Mesenchymal stem cell (in vitro differentiated cells and primary cell): Measurements from ENCODE around the gene HIGD1A.

Experiments
- DNase-seq: peaks from one replicate; pipeline ENCODE4 v3.0.0-alpha.2; 2013
- H2AFZ ChIP-seq: one replicate; pipeline ENCODE4 v1.6.1; 2013; ENCODE audit warnings: low read depth, mild to moderate bottlenecking, control low read depth, inconsistent platforms, low read length, moderate library complexity
- H2AK5ac ChIP-seq: 2 replicates; pipeline ENCODE4 v1.6.1; 2013; ENCODE audit warnings: low read length, moderate library complexity, mild to moderate bottlenecking, inconsistent platforms; ENCODE audit not compliant: severe bottlenecking
- H2BK120ac ChIP-seq: one replicate; pipeline ENCODE4 v1.6.1; 2013; ENCODE audit warnings: low read depth, mild to moderate bottlenecking, inconsistent platforms, low read length, moderate library complexity
- H2BK12ac ChIP-seq, 2 experiments: one replicate each; pipeline ENCODE4 v1.6.1; 2013; ENCODE audit warnings: inconsistent platforms in 2 of 2, low read length in 2 of 2, mild to moderate bottlenecking in 2 of 2, moderate library complexity in 2 of 2, control low read depth in 1 of 2
- H2BK15ac ChIP-seq: one replicate; pipeline ENCODE4 v1.6.1; 2013; ENCODE audit warnings: mild to moderate bottlenecking, low read depth, inconsistent platforms; ENCODE audit not compliant: poor library complexity, severe bottlenecking
- H2BK5ac ChIP-seq: 2 replicates; pipeline ENCODE4 v1.6.1; 2013; ENCODE audit warnings: low read depth, mild to moderate bottlenecking, low read length, control low read depth, inconsistent platforms; ENCODE audit not compliant: poor library complexity, severe bottlenecking
- H3K14ac ChIP-seq, 2 experiments: one replicate each; pipeline ENCODE4 v1.6.1; 2013; ENCODE audit warnings: inconsistent platforms in 2 of 2, low read length in 2 of 2, control low read depth in 1 of 2, mild to moderate bottlenecking in 1 of 2, moderate library complexity in 1 of 2
- H3K18ac ChIP-seq, 2 experiments: one replicate each; pipeline ENCODE4 v1.6.1; 2013; ENCODE audit warnings: inconsistent platforms in 2 of 2, low read length in 2 of 2, control low read depth in 1 of 2, low read depth in 1 of 2, mild to moderate bottlenecking in 1 of 2
- H3K23ac ChIP-seq, 2 experiments: one replicate each; pipeline ENCODE4 v1.6.1; 2013; ENCODE audit warnings: inconsistent platforms in 2 of 2, low read length in 2 of 2, mild to moderate bottlenecking in 2 of 2, moderate library complexity in 2 of 2, control low read depth in 1 of 2
- H3K27ac ChIP-seq: 2 replicates; pipeline ENCODE4 v1.5.1; 2013; ENCODE audit warnings: mild to moderate bottlenecking, moderate library complexity, low read length, control low read depth, inconsistent platforms; ENCODE audit not compliant: poor library complexity, severe bottlenecking
- H3K27me3 ChIP-seq, 2 experiments: 2 replicates each; pipeline versions ENCODE4 v1.6.1 to v1.7.0; 2013; ENCODE audit warnings: low read length in 2 of 2, mild to moderate bottlenecking in 2 of 2, moderate library complexity in 2 of 2, control low read depth in 1 of 2, inconsistent platforms in 1 of 2; ENCODE audit not compliant: control insufficient read depth in 1 of 2, insufficient read depth in 1 of 2
- H3K36me3 ChIP-seq, 2 experiments: 2 replicates each; pipeline versions ENCODE4 v1.6.1 to v1.7.0; 2013; ENCODE audit warnings: low read length in 2 of 2, control low read depth in 1 of 2, inconsistent platforms in 1 of 2, low read depth in 1 of 2, mild to moderate bottlenecking in 1 of 2; ENCODE audit not compliant: insufficient read depth in 2 of 2, control insufficient read depth in 1 of 2
- H3K4ac ChIP-seq, 2 experiments: one replicate each; pipeline ENCODE4 v1.6.1; 2013; ENCODE audit warnings: inconsistent platforms in 2 of 2, low read length in 2 of 2, mild to moderate bottlenecking in 2 of 2, moderate library complexity in 2 of 2, control low read depth in 1 of 2, low read depth in 1 of 2
- H3K4me1 ChIP-seq: 2 replicates; pipeline ENCODE4 v1.6.1; 2013; ENCODE audit warnings: low read depth, low read length, control low read depth; ENCODE audit not compliant: control insufficient read depth, insufficient read depth
- H3K4me2 ChIP-seq: 2 replicates; pipeline ENCODE4 v1.6.1; 2013; ENCODE audit warnings: low read length, mild to moderate bottlenecking, inconsistent platforms; ENCODE audit not compliant: poor library complexity, severe bottlenecking
- H3K4me3 ChIP-seq, 2 experiments: 2 replicates each; pipeline versions ENCODE4 v1.5.1 to v1.7.0; 2013; ENCODE audit warnings: low read length in 2 of 2, mild to moderate bottlenecking in 2 of 2, control low read depth in 1 of 2, low read depth in 1 of 2; ENCODE audit not compliant: insufficient read depth in 1 of 2
- H3K79me1 ChIP-seq: replicated peaks from 2 replicates; pipeline ENCODE4 v1.6.1; 2013; ENCODE audit warnings: mild to moderate bottlenecking, control low read depth, low read length, inconsistent platforms; ENCODE audit not compliant: poor library complexity, severe bottlenecking
- H3K9ac ChIP-seq: 2 replicates; pipeline ENCODE4 v1.7.0; 2013; ENCODE audit warnings: mild to moderate bottlenecking, low read length, moderate library complexity
- H3K9me3 ChIP-seq: 2 replicates; pipeline ENCODE4 v1.7.0; 2013; ENCODE audit warnings: mild to moderate bottlenecking, low read length; ENCODE audit not compliant: control insufficient read depth
- H4K8ac ChIP-seq: one replicate; pipeline ENCODE4 v1.6.1; 2013; ENCODE audit warnings: inconsistent platforms, mild to moderate bottlenecking, low read length, moderate library complexity
- H4K91ac ChIP-seq: one replicate; pipeline ENCODE4 v1.6.1; 2013; ENCODE audit warnings: mild to moderate bottlenecking, low read length, inconsistent platforms
- WGBS: methylation state at CpG from one replicate; pipeline ENCODE4 v1.1.7; 2013; ENCODE audit warnings: mixed read lengths; 5-methylcytosine and 5-hydroxymethylcytosine counted together

HIGD1A gene

GRCh38 chr3:42771271-42771670, 33.0 kb downstream of the HIGD1A start:
- Histone ChIP-seq H2BK5ac (no peak overlapping the region), H3K9ac (no peak overlapping the region), H3K4me2 (no peak overlapping the region), H2AK5ac (no peak overlapping the region), H2AFZ (no peak overlapping the region), H3K79me1 (no peaks in the 10 kb centered on the region), H3K27ac (no peak overlapping the region), H3K4ac (no peak overlapping the region), H3K18ac (no peak overlapping the region), H3K4me3 (no peak overlapping the region), H3K4me1 (peaks cover 9% of the 10 kb centered on the region), H2BK120ac (no peak overlapping the region), H4K8ac (no peak overlapping the region), H2BK15ac (no peak overlapping the region), H3K9me3 (no peaks in the 10 kb centered on the region), H3K27me3 (no peaks in the 10 kb centered on the region), H3K14ac (no peak overlapping the region), H3K36me3 (no peaks in the 10 kb centered on the region), H4K91ac (no peak overlapping the region), H3K23ac (no peak overlapping the region), H2BK12ac (no peak overlapping the region)
- no CpG with 5 or more reads among the region's 1 CpG for WGBS
- no peak for DNase-seq

GRCh38 chr3:42769477-42770131, 34.7 kb downstream of the HIGD1A start:
- Histone ChIP-seq H3K9me3 (no peaks in the 10 kb centered on the region), H4K8ac (no peak overlapping the region), H3K27me3 (no peaks in the 10 kb centered on the region), H3K4me2 (no peak overlapping the region), H3K18ac (no peak overlapping the region), H2BK5ac (no peak overlapping the region), H3K14ac (no peak overlapping the region), H3K23ac (no peak overlapping the region), H2BK12ac (no peak overlapping the region), H2BK15ac (no peak overlapping the region), H2BK120ac (no peak overlapping the region), H3K4me3 (no peak overlapping the region), H4K91ac (no peak overlapping the region), H3K27ac (no peak overlapping the region), H2AFZ (no peak overlapping the region), H3K79me1 (no peaks in the 10 kb centered on the region), H3K36me3 (no peaks in the 10 kb centered on the region), H3K4me1 (peaks cover 9% of the 10 kb centered on the region), H3K9ac (no peak overlapping the region), H2AK5ac (no peak overlapping the region), H3K4ac (no peak overlapping the region)
- 91% methylated on average over 27 of the region's 28 CpGs for WGBS
- DNase-seq, result no peak

DNA sequence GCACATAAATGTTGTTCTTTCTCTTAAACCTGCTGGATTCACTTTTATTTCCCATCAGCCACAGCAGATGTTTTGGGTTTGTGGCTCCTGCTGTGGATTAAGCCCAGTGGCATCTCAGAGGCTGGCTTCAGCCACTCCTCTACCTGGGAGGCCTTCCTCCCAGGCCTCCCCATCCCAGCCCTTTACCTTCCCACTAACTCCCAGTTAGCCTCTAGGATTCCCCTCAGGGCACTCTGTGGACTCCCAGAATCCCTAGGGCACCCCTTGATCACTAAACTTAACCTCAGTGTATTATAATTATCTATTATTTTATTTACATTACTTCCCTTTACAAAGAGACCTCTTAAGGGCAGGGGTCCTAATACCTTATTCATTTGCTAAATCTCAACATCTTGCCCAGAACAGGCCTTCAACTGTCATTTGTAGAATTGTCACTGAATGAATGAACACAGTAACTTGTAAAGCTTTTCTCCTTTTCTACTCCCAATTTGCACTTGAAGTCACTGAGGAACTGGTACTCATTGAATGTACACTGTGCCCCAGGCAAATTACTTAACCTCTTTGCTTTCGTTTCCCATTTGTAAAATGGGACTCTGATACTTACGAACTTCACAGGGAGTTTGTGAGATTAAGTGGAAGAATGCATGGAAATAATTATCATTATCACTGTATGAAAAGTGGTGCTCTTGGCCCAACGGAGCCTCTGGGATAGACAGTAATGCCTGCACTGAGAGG, 39.6 kb downstream of the HIGD1A start:
- WGBS, result 95% methylated on average over 3 of the region's 3 CpGs
- H3K4me2 ChIP-seq, result no peak overlapping the region
- H3K4ac ChIP-seq, result no peak overlapping the region
- H2AFZ ChIP-seq, result no peak overlapping the region
- H3K79me1 ChIP-seq, result no peaks in the 10 kb centered on the region
- H3K14ac ChIP-seq, result no peak overlapping the region
- no peak overlapping the region for H4K8ac ChIP-seq
- no peak overlapping the region for H2BK15ac ChIP-seq
- H3K4me1 ChIP-seq, result no peaks in the 10 kb centered on the region
- no peak overlapping the region for H2BK12ac ChIP-seq
- no peak overlapping the region for H3K9ac ChIP-seq
- H2BK5ac ChIP-seq, result no peak overlapping the region
- no peak overlapping the region for H3K27ac ChIP-seq
- H3K18ac ChIP-seq, result no peak overlapping the region
- H2AK5ac ChIP-seq, result no peak overlapping the region
- H3K36me3 ChIP-seq, result no peaks in the 10 kb centered on the region
- no peaks in the 10 kb centered on the region for H3K9me3 ChIP-seq
- no peak overlapping the region for H2BK120ac ChIP-seq
- H3K27me3 ChIP-seq, result peaks cover 0 to 7% of the 10 kb centered on the region in 2 experiments
- DNase-seq, result no peak
- no peak overlapping the region for H3K23ac ChIP-seq
- no peak overlapping the region for H3K4me3 ChIP-seq
- H4K91ac ChIP-seq, result no peak overlapping the region

- Histone ChIP-seq H4K8ac (no peak overlapping the region), H3K27me3 (peaks cover 0 to 7% of the 10 kb centered on the region in 2 experiments), H3K79me1 (no peaks in the 10 kb centered on the region), H3K4me3 (no peak overlapping the region), H3K36me3 (no peaks in the 10 kb centered on the region), H2BK120ac (no peak overlapping the region), H2BK5ac (no peak overlapping the region), H2AK5ac (no peak overlapping the region), H4K91ac (no peak overlapping the region), H3K27ac (no peak overlapping the region), H2BK15ac (no peak overlapping the region), H3K4me2 (no peak overlapping the region), H3K23ac (no peak overlapping the region), H2BK12ac (no peak overlapping the region), H3K9me3 (no peaks in the 10 kb centered on the region), H3K14ac (no peak overlapping the region), H3K18ac (no peak overlapping the region), H3K4ac (no peak overlapping the region), H2AFZ (no peak overlapping the region), H3K4me1 (no peaks in the 10 kb centered on the region), H3K9ac (no peak overlapping the region)
- WGBS, result 79% methylated on average over 3 of the region's 3 CpGs
- no peak for DNase-seq
Observed at GRCh38 chr3:42764115-42764514, 40.2 kb downstream of the HIGD1A start.
